H1 (cell line): Measurements from ENCODE around the gene MRPS9. TPM values are rescaled to one million over a fixed set of nuclear protein-coding genes. Genes with fewer than 3 reads are reported as not detected.

Experiments used
- CBX5 ChIP-seq: fragments of 300-800, 300-1000 bp; sonication (generic); IDR thresholded peaks from 2 replicates; pipeline ENCODE4 v1.7.1; 2016; ENCODE audit warnings: antibody characterized with exemption, low read length, low read depth
- SUZ12 ChIP-seq: fragments of 200-600 bp; sonication (generic); IDR thresholded peaks from 2 replicates; pipeline ENCODE4 v1.6.1; 2012; ENCODE audit warnings: mild to moderate bottlenecking, inconsistent platforms, low read length, moderate library complexity, mixed read lengths
- polyA plus RNA-seq, 7 experiments: library from polyadenylated mRNA; depleted of rRNA in 3 of 7; stranded (reverse) in 5 of 7; unstranded in 2 of 7; fragments of >200 nt in 5 of 7; fragments of 200-250 nt in 2 of 7; gene quantifications; 1 replicate in 5 of 7; 2 replicates in 1 of 7; 4 replicates in 1 of 7; pipeline versions ENCODE4 v1.2.1 to v1.2.3, GENCODE V29; 2011 to 2013; ENCODE audit warnings: missing spikeins in 2 of 7, mixed read lengths in 2 of 7
- total RNA-seq: library from RNA; stranded (reverse); fragmentation: NEBNext Ultra II Directional; extraction: Animal tissue kit (Norgen Biotek cat#: 25700); gene quantifications from 2 replicates; pipeline ENCODE4 v1.2.1, GENCODE V29; 2021
- TF ChIP-seq, protein P1 (sequence below): IDR thresholded peaks from 2 replicates; pipeline ENCODE4 v1.6.1; 2012; ENCODE audit warnings: low read length, inconsistent platforms
- TF ChIP-seq, protein P2 (sequence below): IDR thresholded peaks from 2 replicates; pipeline ENCODE4 v1.6.1; 2012; ENCODE audit warnings: inconsistent platforms

MRPS9 gene
- total and polyA plus RNA-seq, 2 of the 8 experiments (the other 6 are each of a cell fraction or from before 2014, with no cell fraction given), result 36.2 to 71.0 TPM

DNA sequence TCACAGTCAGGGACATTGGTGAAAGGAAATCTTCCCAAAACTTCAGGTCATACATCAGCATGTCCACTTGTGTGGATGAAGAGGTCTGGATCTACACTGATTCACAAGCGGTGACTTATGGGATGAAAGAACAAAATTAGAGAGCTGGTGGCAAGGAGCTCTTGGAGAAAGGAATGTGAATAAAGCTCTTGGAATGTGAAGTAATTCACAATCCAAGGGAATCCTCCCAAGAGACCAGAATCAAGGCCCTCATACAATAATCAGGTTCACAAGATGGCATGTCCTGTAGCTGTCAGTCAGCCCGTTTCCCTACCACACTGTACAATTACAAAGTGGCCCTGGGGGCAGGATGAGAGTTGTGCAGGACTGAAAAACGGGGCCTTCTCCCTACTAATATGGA lies 96.2 kb downstream of the MRPS9 start (continued):
- no peak for TF ChIP-seq CBX5
- TF ChIP-seq SUZ12, result no peak
- TF ChIP-seq, protein P1, sequence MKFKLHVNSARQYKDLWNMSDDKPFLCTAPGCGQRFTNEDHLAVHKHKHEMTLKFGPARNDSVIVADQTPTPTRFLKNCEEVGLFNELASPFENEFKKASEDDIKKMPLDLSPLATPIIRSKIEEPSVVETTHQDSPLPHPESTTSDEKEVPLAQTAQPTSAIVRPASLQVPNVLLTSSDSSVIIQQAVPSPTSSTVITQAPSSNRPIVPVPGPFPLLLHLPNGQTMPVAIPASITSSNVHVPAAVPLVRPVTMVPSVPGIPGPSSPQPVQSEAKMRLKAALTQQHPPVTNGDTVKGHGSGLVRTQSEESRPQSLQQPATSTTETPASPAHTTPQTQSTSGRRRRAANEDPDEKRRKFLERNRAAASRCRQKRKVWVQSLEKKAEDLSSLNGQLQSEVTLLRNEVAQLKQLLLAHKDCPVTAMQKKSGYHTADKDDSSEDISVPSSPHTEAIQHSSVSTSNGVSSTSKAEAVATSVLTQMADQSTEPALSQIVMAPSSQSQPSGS, result no peak
- TF ChIP-seq, protein P2, sequence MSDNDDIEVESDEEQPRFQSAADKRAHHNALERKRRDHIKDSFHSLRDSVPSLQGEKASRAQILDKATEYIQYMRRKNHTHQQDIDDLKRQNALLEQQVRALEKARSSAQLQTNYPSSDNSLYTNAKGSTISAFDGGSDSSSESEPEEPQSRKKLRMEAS, result no peak
